Mononuclear cell (primary cell): ENCODE measurements around the gene TRIM17. TPM values are rescaled to one million over a fixed set of nuclear protein-coding genes. Genes with fewer than 3 reads are reported as not detected.

Source experiments
- H3K27me3 ChIP-seq: 2 replicates; pipeline ENCODE4 v1.6.0; 2011; ENCODE audit warnings: low read length, control low read depth; ENCODE audit not compliant: insufficient read depth
- H3K4me1 ChIP-seq: 2 replicates; pipeline ENCODE4 v1.5.1; 2011; ENCODE audit warnings: mild to moderate bottlenecking, low read length, control low read depth; ENCODE audit not compliant: insufficient read depth
- H3K4me3 ChIP-seq: 2 replicates; pipeline ENCODE4 v1.5.1; 2011; ENCODE audit warnings: mild to moderate bottlenecking, low read length, moderate library complexity
- H3K9me3 ChIP-seq: 2 replicates; pipeline ENCODE4 v1.5.1; 2011; ENCODE audit warnings: low read depth, mild to moderate bottlenecking, control low read depth, low read length
- total RNA-seq: library from RNA; depleted of rRNA; stranded (reverse); fragments of >200 nt; gene quantifications from one replicate; pipeline ENCODE4 v1.2.3, GENCODE V29; 2012

TRIM17 gene
- total RNA-seq, 1 donor, result 0.42 TPM

GRCh38 chr1:228414511-228415211, 2.0 kb downstream of the TRIM17 start:
- Histone ChIP-seq H3K4me1 (peaks cover 11% of the 10 kb centered on the region), H3K27me3 (peaks cover 28% of the 10 kb centered on the region), H3K4me3 (no peak overlapping the region), H3K9me3 (no peaks in the 10 kb centered on the region)

DNA sequence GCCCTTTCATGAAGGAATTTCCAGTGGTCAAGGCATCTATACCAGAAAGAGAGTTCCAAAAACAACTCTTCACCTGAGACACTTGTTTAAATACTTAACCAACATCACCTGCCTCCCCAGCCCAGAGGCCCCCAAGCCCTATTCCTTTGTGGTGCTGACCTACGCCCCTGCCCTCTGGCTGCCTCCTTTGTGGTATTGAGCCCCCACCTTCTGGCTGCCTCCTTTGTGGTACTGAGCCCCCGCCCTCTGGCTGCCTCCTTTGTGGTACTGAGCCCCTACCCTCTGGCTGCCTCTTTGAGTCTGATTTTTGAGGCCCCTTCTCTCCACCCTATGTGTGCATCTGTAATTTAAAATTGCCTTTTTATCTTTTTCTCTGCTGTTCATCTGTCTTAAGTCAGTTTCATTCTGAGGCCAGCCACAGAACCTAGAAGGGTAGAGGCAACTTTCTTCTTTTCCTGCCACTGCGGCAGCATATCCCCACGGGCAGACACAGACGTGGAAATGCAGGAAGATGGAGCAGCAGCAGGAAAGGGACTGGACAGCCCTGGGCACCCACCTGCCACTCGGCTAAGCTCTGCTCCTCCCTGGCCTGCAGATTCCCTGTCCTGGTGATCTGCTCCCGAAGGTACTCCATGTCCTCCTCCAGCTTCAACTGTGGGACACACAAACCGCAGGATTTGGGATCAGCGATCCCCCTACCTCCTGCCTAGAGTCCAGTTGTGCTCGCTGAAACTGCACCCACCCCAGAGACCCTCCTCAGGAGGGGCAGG, 3.2 kb downstream of the TRIM17 start:
- no peak overlapping the region for H3K4me3 ChIP-seq
- H3K4me1 ChIP-seq, result peaks cover 11% of the 10 kb centered on the region
- peaks cover 23% of the 10 kb centered on the region for H3K27me3 ChIP-seq
- no peaks in the 10 kb centered on the region for H3K9me3 ChIP-seq

GRCh38 chr1:228411548-228412430, 4.9 kb downstream of the TRIM17 start:
- no peaks in the 10 kb centered on the region for H3K9me3 ChIP-seq
- H3K4me3 ChIP-seq, result no peak overlapping the region
- H3K4me1 ChIP-seq, result peaks cover 24% of the 10 kb centered on the region
- H3K27me3 ChIP-seq, result peaks cover 9% of the 10 kb centered on the region

DNA sequence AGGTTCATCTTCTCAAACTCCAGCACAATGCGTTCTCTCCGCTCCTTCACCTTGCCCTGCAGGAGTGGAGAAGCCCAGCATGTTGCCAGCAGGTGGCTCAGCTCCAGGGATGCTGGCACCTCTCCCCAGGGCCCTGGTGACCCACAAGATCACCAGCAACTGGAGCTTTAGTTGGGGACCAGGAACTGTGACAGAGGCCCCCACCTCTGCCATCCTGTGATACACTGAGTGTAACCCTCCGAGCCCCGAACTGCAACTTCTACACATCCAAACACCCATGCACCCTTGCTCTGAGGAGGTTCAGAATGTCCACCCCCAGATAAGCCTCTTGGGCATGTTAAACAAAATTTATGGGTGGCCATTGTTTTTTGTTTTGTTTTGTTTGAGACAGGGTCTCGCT, 5.5 kb downstream of the TRIM17 start:
- Histone ChIP-seq H3K4me3 (no peak overlapping the region), H3K4me1 (peaks cover 22% of the 10 kb centered on the region), H3K27me3 (peaks cover 8% of the 10 kb centered on the region), H3K9me3 (no peaks in the 10 kb centered on the region)

DNA sequence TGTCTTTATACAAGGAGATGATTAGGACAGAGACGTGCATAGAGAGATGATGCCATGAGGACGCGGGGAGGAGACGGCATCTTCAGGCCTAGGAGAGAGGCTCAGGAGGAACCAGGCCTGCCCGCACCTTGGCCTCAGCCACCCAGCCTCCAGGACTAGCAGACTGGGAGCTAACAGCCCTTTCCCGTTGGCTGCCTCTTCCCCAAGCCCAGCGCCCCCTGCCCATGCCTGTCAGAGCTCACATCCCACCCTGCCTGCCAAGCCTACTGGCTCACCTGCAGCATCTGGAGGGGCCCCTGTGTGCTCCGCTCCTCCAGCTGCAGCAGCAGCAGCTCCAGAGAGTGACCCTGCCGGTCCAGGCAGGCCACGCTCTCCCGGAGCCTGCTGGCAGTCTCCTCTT, 6.0 kb downstream of the TRIM17 start:
- Histone ChIP-seq H3K27me3 (peaks cover 4% of the 10 kb centered on the region), H3K4me3 (no peak overlapping the region), H3K9me3 (no peaks in the 10 kb centered on the region), H3K4me1 (peaks cover 18% of the 10 kb centered on the region)

DNA sequence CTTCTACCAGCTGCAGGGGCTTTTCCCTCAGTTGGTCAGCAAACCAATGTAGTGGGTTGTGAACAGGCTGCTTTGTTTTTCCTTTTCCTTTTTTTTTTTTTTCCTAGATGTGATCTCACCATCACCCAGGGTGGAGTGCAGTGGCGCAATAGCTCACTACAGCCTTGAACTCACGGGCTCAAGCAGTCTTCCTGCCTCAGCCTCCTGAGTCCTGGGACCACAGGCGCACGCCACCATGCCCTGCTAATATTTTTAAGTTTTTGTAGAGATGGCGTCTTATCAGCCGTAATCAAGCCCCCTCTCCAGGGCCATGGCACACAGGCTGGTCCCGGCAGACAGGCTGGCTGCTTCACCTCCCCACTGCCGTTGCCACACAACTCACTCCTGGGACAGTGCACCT, 6.6 kb downstream of the TRIM17 start:
- Histone ChIP-seq H3K4me3 (no peak overlapping the region), H3K27me3 (no peaks in the 10 kb centered on the region), H3K9me3 (no peaks in the 10 kb centered on the region), H3K4me1 (peaks cover 20% of the 10 kb centered on the region)

- Histone ChIP-seq H3K4me3 (no peak overlapping the region), H3K4me1 (peaks cover 29% of the 10 kb centered on the region), H3K27me3 (no peaks in the 10 kb centered on the region)
Observed at GRCh38 chr1:228408869-228409805, 7.5 kb downstream of the TRIM17 start.

GRCh38 chr1:228408041-228408868, 8.4 kb downstream of the TRIM17 start:
- Histone ChIP-seq H3K27me3 (no peaks in the 10 kb centered on the region), H3K4me1 (peaks cover 38% of the 10 kb centered on the region), H3K4me3 (no peak overlapping the region), H3K9me3 (no peaks in the 10 kb centered on the region)

More at GRCh38 chr1:228408869-228409805, 7.5 kb downstream of the TRIM17 start:
- H3K9me3 ChIP-seq, result no peaks in the 10 kb centered on the region

GRCh38 chr1:228407106-228408040, 9.3 kb downstream of the TRIM17 start:
- H3K4me3 ChIP-seq, result peak overlapping the region; percentile 80
- H3K27me3 ChIP-seq, result no peaks in the 10 kb centered on the region
- no peaks in the 10 kb centered on the region for H3K9me3 ChIP-seq
- peaks cover 46% of the 10 kb centered on the region for H3K4me1 ChIP-seq

DNA sequence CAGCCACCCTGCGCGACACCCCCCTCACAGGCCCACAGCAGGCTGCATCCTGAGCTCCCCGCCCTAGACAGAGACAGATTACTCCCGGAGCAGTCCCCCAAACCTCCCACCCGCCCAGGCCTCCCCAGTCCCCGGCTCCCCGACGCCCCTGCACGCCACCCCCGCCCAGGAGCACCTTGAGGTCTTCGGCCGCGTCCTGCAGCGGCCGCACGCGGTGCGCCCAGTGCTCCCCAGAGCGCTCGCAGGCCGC, 10.8 kb downstream of the TRIM17 start:
- peak overlapping the region; percentile 80 for H3K4me3 ChIP-seq
- peaks cover 46% of the 10 kb centered on the region for H3K4me1 ChIP-seq
- H3K27me3 ChIP-seq, result no peaks in the 10 kb centered on the region

DNA sequence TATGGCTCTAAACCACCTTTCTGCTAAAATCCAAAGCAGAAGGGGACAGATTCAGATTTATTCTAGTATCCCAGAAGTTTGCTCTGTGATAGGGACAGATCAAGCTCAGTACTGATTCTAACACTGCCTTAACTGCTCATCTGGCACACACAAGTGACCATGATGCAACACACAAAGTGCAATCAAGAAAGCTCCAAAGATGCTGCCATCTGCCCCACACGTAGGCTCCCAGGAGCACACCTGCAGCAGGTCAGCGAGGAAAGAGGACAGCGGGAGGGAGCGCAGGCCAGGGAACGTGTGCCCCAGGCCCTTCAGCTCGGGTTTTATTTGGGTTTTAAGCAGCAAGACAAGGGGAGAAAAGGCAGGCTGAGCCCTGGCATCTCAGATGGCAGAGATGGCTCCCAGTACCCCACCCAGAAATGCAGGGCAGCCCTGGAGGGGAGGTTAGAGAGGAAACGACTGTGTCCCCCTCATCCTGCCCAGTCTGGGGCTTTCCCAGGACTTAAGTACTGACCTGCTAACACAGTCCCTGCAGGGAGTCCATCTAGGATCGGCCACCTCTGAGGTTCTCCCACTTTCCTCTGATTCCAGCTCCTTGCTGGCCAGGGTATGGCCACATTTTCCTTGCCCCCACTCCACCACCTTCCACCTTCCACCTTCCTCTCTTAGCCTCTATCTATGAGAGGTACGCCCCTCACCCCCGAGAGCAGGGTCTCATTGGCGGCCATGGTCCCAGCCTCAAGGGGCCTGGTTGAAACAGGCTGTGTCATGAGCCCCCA, 11.3 kb downstream of the TRIM17 start:
- H3K27me3 ChIP-seq, result no peaks in the 10 kb centered on the region
- peak overlapping the region; percentile 80 for H3K4me3 ChIP-seq
- H3K4me1 ChIP-seq, result peaks cover 46% of the 10 kb centered on the region
- no peaks in the 10 kb centered on the region for H3K9me3 ChIP-seq

More for the DNA sequence above, 10.8 kb downstream of the TRIM17 start:
- no peaks in the 10 kb centered on the region for H3K9me3 ChIP-seq

- H3K4me3 ChIP-seq, result no peak overlapping the region
- no peaks in the 10 kb centered on the region for H3K27me3 ChIP-seq
- peaks cover 46% of the 10 kb centered on the region for H3K4me1 ChIP-seq
- no peaks in the 10 kb centered on the region for H3K9me3 ChIP-seq
Observed at GRCh38 chr1:228404107-228404720, 12.4 kb downstream of the TRIM17 start.
